Left lung (tissue), 14 donors: ENCODE data around the gene MCF2L. TPM values are rescaled to one million over a fixed set of nuclear protein-coding genes. Genes with fewer than 3 reads are reported as not detected.

Source experiments
- ATAC-seq: fragments of 200-7000 bp; cut with Tn5 transposase; one replicate; pipeline ENCODE4 v1.9.1; 2020; ENCODE audit warnings: moderate library complexity
- DNase-seq, 4 donors: peaks; one replicate each; pipeline ENCODE4 v3.0.0-alpha.2; 2013 to 2020
- H3K27ac ChIP-seq, 2 donors: fragments of 200-600 bp; sonication (generic) in 1 of 2; one replicate each; pipeline versions ENCODE4 v1.5.0 to v1.8.0; 2020 to 2021
- H3K27me3 ChIP-seq, 2 donors: fragments of 200-600 bp; sonication (generic) in 1 of 2; one replicate each; pipeline versions ENCODE4 v1.5.0 to v1.8.0; 2020 to 2021
- H3K36me3 ChIP-seq, 2 donors: fragments of 200-600 bp; sonication (generic) in 1 of 2; one replicate each; pipeline versions ENCODE4 v1.5.0 to v1.8.0; 2020 to 2021
- H3K4me1 ChIP-seq, 2 donors: fragments of 200-600 bp; one replicate each; pipeline ENCODE4 v1.8.0; 2021
- H3K4me3 ChIP-seq, 2 donors: fragments of 200-600 bp; sonication (generic) in 1 of 2; one replicate each; pipeline versions ENCODE4 v1.5.0 to v1.8.0; 2020 to 2021; ENCODE audit warnings: mild to moderate bottlenecking in 1 of 2
- H3K9me3 ChIP-seq, 2 donors: fragments of 200-600 bp; sonication (generic) in 1 of 2; one replicate each; pipeline versions ENCODE4 v1.5.0 to v1.8.0; 2020 to 2021
- CTCF ChIP-seq, 2 donors: fragments of 200-600 bp; sonication (generic) in 1 of 2; IDR thresholded peaks; one replicate each; pipeline versions ENCODE4 v1.5.0 to v1.8.0; 2021; ENCODE audit warnings: antibody characterized with exemption in 2 of 2
- intact Hi-C, 2 donors: fragments of 100-400 bp; cut with DNase I; formaldehyde crosslinking; loops; one replicate each; pipeline versions ENCODE4 v1.11.2 to v1.14.2; 2022
- long read RNA-seq, 12 donors: library from polyadenylated mRNA in 2 of 12; unstranded in 2 of 12; transcript quantifications; one replicate each; pipeline ENCODE4 v2.0.0 and lab custom pipeline, GENCODE V29; 2019 to 2026
- polyA plus RNA-seq, 6 donors: library from polyadenylated mRNA; unstranded; fragments of 120-200 nt; gene quantifications; one replicate each; pipeline ENCODE4 v1.2.1, GENCODE V29; 2013; ENCODE audit not compliant: insufficient read length in 6 of 6
- total RNA-seq, 2 donors: library from RNA; stranded (reverse); fragmentation: NEBNext Ultra II Directional; extraction: Animal tissue kit (Norgen Biotek cat#: 25700); gene quantifications; one replicate each; pipeline ENCODE4 v1.2.1, GENCODE V29; 2021
- donor health status: DM: no; HTN: yes; CAD: no.
- donor health status: DM: no; HTN: no; CAD: no.

MCF2L gene
- total RNA-seq, result 10 to 100 TPM; 36.0 to 38.9 TPM
- 10 to 100 TPM; 22.2 to 39.5 (median 30.9) TPM for polyA plus RNA-seq
- long read RNA-seq, donor 1, result 0 reads
- long read RNA-seq, donor 2, partial matches to known transcripts, result 13 of 16 reads
- long read RNA-seq, donor 2, other reads (novel, unspliced or antisense), result 0 of 16 reads
- long read RNA-seq, donor 3, result 0 reads
- long read RNA-seq, donor 4, partial matches to known transcripts, result 0 of 2 reads
- long read RNA-seq, donor 4, other reads (novel, unspliced or antisense), result 2 of 2 reads
- long read RNA-seq, donor 5, result 0 reads
- long read RNA-seq, donor 6, partial matches to known transcripts, result 0 of 1 reads
- long read RNA-seq, donor 6, other reads (novel, unspliced or antisense), result 0 of 1 reads
- long read RNA-seq, donor 7, result 0 reads
- long read RNA-seq, donor 8, partial matches to known transcripts, result 0 of 2 reads
- long read RNA-seq, donor 8, other reads (novel, unspliced or antisense), result 0 of 2 reads
- long read RNA-seq, donor 9, result 0 reads
- long read RNA-seq, donor 10, partial matches to known transcripts, result 0 of 2 reads
- long read RNA-seq, donor 10, other reads (novel, unspliced or antisense), result 2 of 2 reads
- long read RNA-seq, donor 11, full-length matches to known transcripts, result 3 of 3 reads
- long read RNA-seq, donor 11, partial matches to known transcripts, result 0 of 3 reads
- long read RNA-seq, donor 11, other reads (novel, unspliced or antisense), result 0 of 3 reads
- long read RNA-seq, donor 12, result 0 reads

- intact Hi-C loops, result no loop called here
- DNase-seq (peak in 3 of 4 donors; percentile 56 to 76 (median 66)), ATAC-seq (peak; percentile 87)
- peaks cover 4 to 15% of the 10 kb centered on the region in 2 donors for H3K4me1 ChIP-seq
- no peaks in the 10 kb centered on the region for H3K9me3 ChIP-seq
- peak within 1 kb of the TSS; percentile 47 to 49 for H3K4me3 ChIP-seq
- H3K27ac ChIP-seq, result peak within 1 kb of the TSS; percentile 39 to 79
- H3K27me3 ChIP-seq, result peaks cover 10 to 42% of the 10 kb centered on the region in 2 donors
- no peaks in the 10 kb centered on the region for H3K36me3 ChIP-seq
- no peak for TF ChIP-seq CTCF (IDR thresholded peaks at IDR 0.05)
Observed at GRCh38 chr13:112968910-112969691, at the start of gene MCF2L. Gene MCF2L, plus strand, starts transcription at chr13:112969214. Its CDS starts 166 bp downstream, at chr13:112969380.

DNA sequence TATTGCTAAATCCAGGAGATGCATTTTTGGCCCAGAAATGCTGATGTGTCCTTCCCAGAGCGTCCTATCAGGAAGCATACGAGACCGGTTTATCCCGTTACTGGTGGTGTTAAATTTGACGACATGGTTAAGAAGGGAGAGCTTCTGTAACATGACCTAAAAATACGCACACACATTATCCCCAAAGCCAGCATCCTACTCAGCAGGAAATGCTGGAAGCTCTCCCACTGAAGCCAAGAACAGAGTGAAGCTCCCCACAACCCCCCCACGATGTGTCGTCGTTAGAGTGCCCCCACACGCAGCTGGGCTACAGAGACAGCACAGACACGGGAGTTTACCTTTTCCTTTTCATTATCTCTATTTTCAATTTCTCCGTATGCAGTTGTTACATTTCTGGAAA, 45.1 kb upstream of the MCF2L start:
- TF ChIP-seq CTCF (IDR thresholded peaks at IDR 0.05), result no peak
- ATAC-seq, result no peak
- H3K36me3 ChIP-seq, result no peaks in the 10 kb centered on the region
- no peak overlapping the region for H3K4me3 ChIP-seq
- DNase-seq, result no peak
- no peak overlapping the region for H3K27ac ChIP-seq
- H3K27me3 ChIP-seq, result peaks cover 0 to 9% of the 10 kb centered on the region in 2 donors
- H3K9me3 ChIP-seq, result no peaks in the 10 kb centered on the region
- intact Hi-C loops, result no loop called here
- peaks cover 0 to 3% of the 10 kb centered on the region in 2 donors for H3K4me1 ChIP-seq

DNA sequence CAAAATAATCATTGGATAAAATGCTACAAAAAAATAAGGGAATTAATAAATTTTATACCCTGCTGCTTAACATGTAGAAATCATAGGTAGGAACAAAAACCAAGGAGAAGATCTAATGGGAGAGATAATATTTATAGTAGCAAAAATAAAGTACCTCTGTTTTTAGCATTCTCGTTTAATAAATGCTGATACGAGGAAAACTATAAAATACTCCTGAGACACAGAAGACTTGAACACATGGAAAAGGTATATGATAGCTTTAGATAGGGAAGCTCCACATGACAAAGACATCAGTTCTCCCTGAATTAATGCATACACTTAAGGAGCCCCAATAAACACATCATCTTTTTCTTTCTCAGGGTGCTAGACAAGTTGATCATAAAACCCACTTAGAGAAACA, 44.6 kb upstream of the MCF2L start:
- ATAC-seq (no peak), DNase-seq (no peak)
- Histone ChIP-seq H3K4me1 (peaks cover 0 to 8% of the 10 kb centered on the region in 2 donors), H3K27me3 (peaks cover 0 to 13% of the 10 kb centered on the region in 2 donors), H3K36me3 (no peaks in the 10 kb centered on the region), H3K4me3 (no peak overlapping the region), H3K27ac (no peak overlapping the region), H3K9me3 (no peaks in the 10 kb centered on the region)
- TF ChIP-seq CTCF (IDR thresholded peaks at IDR 0.05), result no peak
- intact Hi-C loops, result no loop called here

DNA sequence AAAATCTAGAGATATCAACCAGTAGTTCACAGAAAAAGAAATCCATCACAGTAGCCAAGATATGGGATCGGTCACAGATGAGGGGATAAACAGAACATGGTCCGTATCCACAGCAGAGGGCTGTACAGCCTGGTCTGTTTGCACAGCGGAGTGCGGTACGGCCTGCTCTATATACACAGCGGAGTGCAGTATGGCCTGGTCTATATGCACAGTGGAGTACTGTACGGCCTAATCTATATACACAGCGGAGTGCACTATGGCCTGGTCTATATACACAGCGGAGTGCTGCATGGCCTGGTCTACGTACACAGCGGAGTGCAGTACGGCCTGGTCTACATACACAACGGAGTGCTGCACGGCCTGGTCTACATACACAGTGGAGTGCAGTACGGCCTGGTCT, 43.0 kb upstream of the MCF2L start:
- H3K36me3 ChIP-seq, result no peaks in the 10 kb centered on the region
- peaks cover 0 to 14% of the 10 kb centered on the region in 2 donors for H3K4me1 ChIP-seq
- DNase-seq, result no peak
- H3K27me3 ChIP-seq, result peaks cover 0 to 29% of the 10 kb centered on the region in 2 donors
- intact Hi-C loops, result no loop called here
- ATAC-seq, result no peak
- no peak overlapping the region for H3K27ac ChIP-seq
- no peaks in the 10 kb centered on the region for H3K9me3 ChIP-seq
- no peak for TF ChIP-seq CTCF (IDR thresholded peaks at IDR 0.05)
- H3K4me3 ChIP-seq, result no peak overlapping the region
